HEK293T (cell line): ENCODE results near the gene EYA3.
A peak's percentile ranks its signal among the peaks of the same experiment; 100 is the strongest.

Experiments used
- CTCF ChIA-PET: fragments of 350-600 bp; formaldehyde crosslinking; extraction: SDS; loops from one replicate; lab custom pipeline; 2021; ENCODE audit warnings: antibody characterized with exemption, inconsistent platforms; lab: Yijun Ruan, JAX
- POLR2A ChIA-PET: fragments of 350-600 bp; formaldehyde crosslinking; extraction: SDS; loops from one replicate; lab custom pipeline; 2020; ENCODE audit warnings: antibody characterized with exemption, inconsistent platforms; lab: Yijun Ruan, JAX
- DNase-seq: peaks from one replicate; pipeline ENCODE4 v3.0.0; 2012; ENCODE audit warnings: mixed read lengths; ENCODE audit errors: extremely low spot score
- ARNT ChIP-seq: fragments of 450-650 bp; IDR thresholded peaks from 2 replicates; pipeline ENCODE4 v1.6.1; 2017; ENCODE audit warnings: mild to moderate bottlenecking
- BHLHE40 ChIP-seq: fragments of 450-650 bp; IDR thresholded peaks from 2 replicates; pipeline ENCODE4 v1.6.1; 2016; ENCODE audit warnings: mild to moderate bottlenecking, moderate library complexity, borderline replicate concordance
- CTBP1 ChIP-seq: fragments of 450-650 bp; IDR thresholded peaks from 2 replicates; pipeline ENCODE4 v1.6.1; 2016; ENCODE audit warnings: borderline replicate concordance
- ELF4 ChIP-seq: fragments of 450-650 bp; IDR thresholded peaks from 2 replicates; pipeline ENCODE4 v1.6.1; 2017; ENCODE audit warnings: antibody characterized with exemption
- FOXA1 ChIP-seq: fragments of 450-650 bp; IDR thresholded peaks from 2 replicates; pipeline ENCODE4 v1.6.1; 2016; ENCODE audit warnings: mild to moderate bottlenecking
- FOXK2 ChIP-seq: fragments of 450-650 bp; IDR thresholded peaks from 2 replicates; pipeline ENCODE4 v1.6.1; 2016; ENCODE audit warnings: mild to moderate bottlenecking
- FOXM1 ChIP-seq: fragments of 450-650 bp; IDR thresholded peaks from 2 replicates; pipeline ENCODE4 v1.6.1; 2017; ENCODE audit warnings: mild to moderate bottlenecking, borderline replicate concordance
- HDGF ChIP-seq: fragments of 450-650 bp; IDR thresholded peaks from 2 replicates; pipeline ENCODE4 v1.6.1; 2017; ENCODE audit warnings: antibody characterized with exemption, borderline replicate concordance
- L3MBTL2 ChIP-seq: fragments of 450-650 bp; conservative IDR thresholded peaks from 2 replicates; pipeline ENCODE4 v1.6.1; 2016; ENCODE audit warnings: mild to moderate bottlenecking
- LEF1 ChIP-seq: fragments of 450-650 bp; IDR thresholded peaks from 2 replicates; pipeline ENCODE4 v1.6.1; 2017; ENCODE audit warnings: mild to moderate bottlenecking, borderline replicate concordance
- NFRKB ChIP-seq: fragments of 450-650 bp; IDR thresholded peaks from 2 replicates; pipeline ENCODE4 v1.6.1; 2016; ENCODE audit warnings: mild to moderate bottlenecking, moderate library complexity
- SP1 ChIP-seq: fragments of 450-650 bp; IDR thresholded peaks from 2 replicates; pipeline ENCODE4 v1.6.1; 2017
- SUZ12 ChIP-seq: fragments of 450-650 bp; IDR thresholded peaks from 2 replicates; pipeline ENCODE4 v1.6.1; 2016; ENCODE audit warnings: mild to moderate bottlenecking
- TARDBP ChIP-seq: fragments of 450-650 bp; IDR thresholded peaks from 2 replicates; pipeline ENCODE4 v1.6.1; 2016
- ZNF384 ChIP-seq: fragments of 450-650 bp; IDR thresholded peaks from 2 replicates; pipeline ENCODE4 v1.6.1; 2016
- TF ChIP-seq, protein P1 (sequence below): fragments of 450-650 bp; IDR thresholded peaks from 2 replicates; pipeline ENCODE4 v1.6.1; 2016

EYA3 gene, protein sequence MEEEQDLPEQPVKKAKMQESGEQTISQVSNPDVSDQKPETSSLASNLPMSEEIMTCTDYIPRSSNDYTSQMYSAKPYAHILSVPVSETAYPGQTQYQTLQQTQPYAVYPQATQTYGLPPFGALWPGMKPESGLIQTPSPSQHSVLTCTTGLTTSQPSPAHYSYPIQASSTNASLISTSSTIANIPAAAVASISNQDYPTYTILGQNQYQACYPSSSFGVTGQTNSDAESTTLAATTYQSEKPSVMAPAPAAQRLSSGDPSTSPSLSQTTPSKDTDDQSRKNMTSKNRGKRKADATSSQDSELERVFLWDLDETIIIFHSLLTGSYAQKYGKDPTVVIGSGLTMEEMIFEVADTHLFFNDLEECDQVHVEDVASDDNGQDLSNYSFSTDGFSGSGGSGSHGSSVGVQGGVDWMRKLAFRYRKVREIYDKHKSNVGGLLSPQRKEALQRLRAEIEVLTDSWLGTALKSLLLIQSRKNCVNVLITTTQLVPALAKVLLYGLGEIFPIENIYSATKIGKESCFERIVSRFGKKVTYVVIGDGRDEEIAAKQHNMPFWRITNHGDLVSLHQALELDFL

DNA sequence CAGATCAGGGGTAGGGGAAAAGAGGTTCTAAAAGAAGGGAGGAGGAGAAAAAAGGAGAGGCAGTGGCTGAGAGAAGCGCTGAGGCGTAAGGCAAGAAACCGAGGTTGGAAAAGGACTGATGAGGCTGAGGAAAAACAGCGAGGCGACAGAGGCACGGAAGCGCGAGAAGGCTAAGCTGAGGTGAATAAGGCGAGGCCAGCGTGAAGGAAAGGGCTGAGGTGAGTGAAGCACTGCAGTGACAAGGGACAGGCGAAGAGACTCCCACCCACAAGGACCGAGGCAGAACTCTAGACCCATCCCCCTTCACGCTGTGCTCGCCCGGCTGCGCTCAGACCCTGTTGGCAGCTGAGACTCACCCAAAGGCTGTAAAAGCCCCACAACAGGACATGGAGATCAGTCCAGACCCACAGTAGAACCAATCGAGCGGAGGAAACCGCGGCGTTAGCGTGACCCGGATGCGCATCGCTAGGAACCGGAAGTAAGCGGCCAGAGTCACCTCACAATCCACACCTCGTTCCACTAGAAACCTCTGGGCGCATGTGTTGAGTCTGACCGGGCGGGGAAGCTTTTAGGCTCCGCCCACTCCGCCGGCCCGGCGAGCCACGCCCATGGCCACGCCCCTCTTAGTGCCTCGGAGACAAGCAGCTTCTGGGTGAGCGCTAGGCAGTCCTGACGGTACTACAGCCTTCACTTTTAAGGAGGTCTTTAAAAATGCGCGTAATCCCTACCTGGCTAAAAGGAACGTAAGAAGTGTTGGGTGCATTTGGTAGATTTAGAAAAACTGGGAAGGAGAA is at the start of gene EYA3:
Gene EYA3 (minus strand): TSS at position 443 of the 794 bp plus-strand sequence. CDS start 30,584 bp downstream, outside the sequence.
- POLR2A ChIA-PET, result interaction anchor here (0.6 to 2.4 kb wide), 29 partner anchors 10 to 493 kb away, joined by 3 to 11 read pairs (median 4); partner anchors contain the start of genes ATP5IF1, MED18, PHACTR4 and SESN2

DNA sequence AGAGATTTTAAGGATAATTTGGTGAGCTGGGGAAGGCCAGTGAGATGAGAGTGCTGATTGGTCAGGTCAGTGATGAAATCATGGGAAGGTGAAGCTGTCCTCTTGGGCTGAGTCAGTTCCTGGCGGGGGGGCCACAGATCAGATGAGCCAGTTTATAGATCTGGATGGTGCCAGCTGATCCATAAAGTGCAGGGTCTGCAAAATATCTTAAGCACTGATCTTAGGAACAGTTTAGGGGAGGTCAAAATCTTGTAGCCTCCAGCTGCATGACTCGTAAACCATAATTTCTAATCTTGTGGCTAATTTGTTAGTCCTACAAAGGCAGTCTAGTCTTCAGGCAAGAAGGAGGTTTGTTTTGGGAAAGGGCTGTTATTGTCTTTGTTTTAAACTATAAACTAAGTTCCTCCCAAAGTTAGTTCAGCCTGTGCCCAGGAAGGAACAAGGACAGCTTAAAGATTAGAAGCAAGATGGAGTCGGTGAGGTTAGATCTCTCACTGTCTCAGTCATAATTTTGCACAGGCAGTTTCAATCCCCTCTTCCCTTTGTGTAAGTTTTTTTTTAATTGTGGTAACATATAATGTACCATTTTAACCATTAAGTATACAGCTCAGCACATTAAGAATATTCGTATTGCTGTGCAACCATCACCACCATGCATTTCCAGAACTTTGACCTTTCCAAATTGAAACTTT is 48.7 kb upstream of the EYA3 start:
- DNase-seq, result no peak
- ChIA-PET POLR2A (no interaction called here), CTCF (interaction anchor here (0.7 kb wide), 1 partner anchor 16 kb away, joined by 9 read pairs; no protein-coding TSS in a partner anchor)
- TF ChIP-seq TARDBP (no peak), BHLHE40 (no peak), ELF4 (no peak), ARNT (no peak), SUZ12 (no peak), FOXM1 (no peak), FOXA1 (no peak), FOXK2 (no peak), CTBP1 (no peak), ZNF384 (no peak), SP1 (no peak), LEF1 (no peak), NFRKB (no peak), HDGF (no peak), L3MBTL2 (no peak)
- TF ChIP-seq, protein P1, sequence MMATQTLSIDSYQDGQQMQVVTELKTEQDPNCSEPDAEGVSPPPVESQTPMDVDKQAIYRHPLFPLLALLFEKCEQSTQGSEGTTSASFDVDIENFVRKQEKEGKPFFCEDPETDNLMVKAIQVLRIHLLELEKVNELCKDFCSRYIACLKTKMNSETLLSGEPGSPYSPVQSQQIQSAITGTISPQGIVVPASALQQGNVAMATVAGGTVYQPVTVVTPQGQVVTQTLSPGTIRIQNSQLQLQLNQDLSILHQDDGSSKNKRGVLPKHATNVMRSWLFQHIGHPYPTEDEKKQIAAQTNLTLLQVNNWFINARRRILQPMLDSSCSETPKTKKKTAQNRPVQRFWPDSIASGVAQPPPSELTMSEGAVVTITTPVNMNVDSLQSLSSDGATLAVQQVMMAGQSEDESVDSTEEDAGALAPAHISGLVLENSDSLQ, result no peak

More for the DNA sequence above, at the start of gene EYA3:
- CTCF ChIA-PET, result interaction anchor here (0.6 to 0.9 kb wide), 3 partner anchors 9 to 121 kb away, joined by 3 to 4 read pairs (median 3); no protein-coding TSS in a partner anchor
- TF ChIP-seq, protein P1, result peak; percentile 50
- TF ChIP-seq ZNF384 (no peak), TARDBP (no peak), FOXA1 (no peak), NFRKB (no peak), FOXK2 (peak; percentile 64; the same call in 1 of the 2 replicates), SP1 (no peak), CTBP1 (no peak), L3MBTL2 (peak; percentile 67), HDGF (peak; percentile 73; the same call in 1 of the 2 replicates), BHLHE40 (no peak), LEF1 (no peak), ELF4 (no peak; the same call in 1 of the 2 replicates)
- DNase-seq, result peak; percentile 100

DNA sequence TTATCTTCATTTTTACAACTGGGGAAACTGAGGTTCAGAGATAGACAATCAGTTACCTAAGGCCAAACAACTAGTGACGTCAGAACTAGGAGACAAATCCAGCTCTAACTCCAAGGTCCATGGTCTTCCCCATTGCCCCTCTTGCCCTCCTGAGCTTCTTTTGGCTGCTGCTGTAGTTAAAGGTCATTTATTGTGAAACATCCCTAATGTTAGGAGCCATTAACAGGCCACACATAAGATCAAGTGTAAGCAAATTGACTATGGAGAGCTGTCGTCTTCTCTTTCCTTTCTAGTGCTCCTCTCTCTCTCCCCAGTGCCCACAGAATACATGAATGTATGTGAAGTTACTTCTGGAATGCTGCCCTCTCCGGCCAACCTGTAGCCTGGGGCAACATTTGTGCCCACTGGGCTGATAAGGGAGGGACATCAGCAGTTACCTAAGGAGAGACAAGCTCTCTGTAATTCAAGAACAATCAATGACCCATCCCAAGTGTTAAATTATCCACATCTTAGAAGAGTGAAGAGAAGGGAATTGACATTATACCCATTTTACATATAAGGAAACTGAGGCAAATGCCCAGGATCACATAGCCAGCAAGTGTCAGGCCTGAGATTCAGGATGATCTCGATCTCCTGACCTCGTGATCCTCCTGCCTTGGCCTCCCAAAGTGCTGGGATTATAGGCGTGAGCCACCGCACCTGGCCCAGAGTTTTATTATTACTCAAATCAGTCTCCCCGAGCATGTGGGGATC is 47.9 kb upstream of the EYA3 start:
- TF ChIP-seq NFRKB (no peak), FOXM1 (no peak), TARDBP (no peak), FOXA1 (no peak), HDGF (no peak), ARNT (no peak), L3MBTL2 (no peak), ZNF384 (no peak), FOXK2 (no peak), CTBP1 (no peak), SP1 (no peak), SUZ12 (no peak)
- TF ChIP-seq, protein P1, result no peak
- DNase-seq, result no peak
- POLR2A ChIA-PET, result no interaction called here
- CTCF ChIA-PET, result no interaction called here

DNA sequence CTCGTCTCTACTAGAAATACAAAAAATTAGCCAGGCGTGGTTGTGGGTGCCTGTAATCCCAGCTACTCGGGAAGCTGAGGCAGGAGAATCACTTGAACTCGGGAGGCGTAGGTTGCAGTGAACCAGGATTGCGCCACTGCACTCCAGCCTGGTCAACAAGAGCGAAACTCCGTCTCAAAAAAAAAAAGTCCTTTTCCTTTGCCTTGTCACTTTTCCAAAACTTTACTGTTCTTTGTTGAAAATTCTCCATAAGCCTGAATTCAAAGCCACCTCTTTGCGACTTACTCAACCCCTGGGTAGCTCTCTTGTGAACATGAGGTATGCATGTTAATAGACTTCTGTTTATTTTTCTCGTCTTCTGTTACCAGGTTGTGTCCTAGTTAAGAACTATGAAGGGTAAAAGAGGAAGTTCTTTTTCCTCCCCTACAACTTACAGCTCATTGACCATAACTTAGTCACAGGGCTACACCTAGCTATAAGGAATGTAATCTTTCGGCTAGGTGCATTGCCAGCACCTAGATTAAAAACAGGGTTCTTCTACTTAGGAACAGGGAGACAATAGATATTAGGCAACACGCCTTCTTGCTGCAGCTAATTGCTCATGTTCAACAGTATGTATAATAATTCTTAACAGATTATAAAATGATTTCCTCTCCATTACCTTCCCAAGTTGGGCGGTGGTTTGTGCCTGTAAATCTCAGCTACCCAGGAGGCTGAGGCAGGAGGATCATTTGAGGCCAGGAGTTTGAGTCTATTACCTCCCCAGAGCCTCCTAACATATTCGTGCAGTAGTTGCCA is 47.2 kb upstream of the EYA3 start:
- DNase-seq, result no peak

More for the DNA sequence above, 47.2 kb upstream of the EYA3 start:
- CTCF ChIA-PET, result interaction anchor here (0.6 kb wide), 1 partner anchor 73 kb away, joined by 3 read pairs; no protein-coding TSS in a partner anchor
- POLR2A ChIA-PET, result no interaction called here
- TF ChIP-seq ZNF384, result no peak
- TF ChIP-seq NFRKB, result no peak
- no peak for TF ChIP-seq FOXA1
- TF ChIP-seq TARDBP, result no peak
- TF ChIP-seq SUZ12, result no peak
- TF ChIP-seq LEF1, result no peak
- TF ChIP-seq, protein P1, result no peak
- no peak for TF ChIP-seq ELF4
- TF ChIP-seq FOXM1, result no peak
- no peak for TF ChIP-seq CTBP1
- TF ChIP-seq L3MBTL2, result no peak
- no peak for TF ChIP-seq SP1
